Nephron (organoid): ENCODE results near the gene GPAT2.
"Not testable (repeated sequence)": the region's sequence is repeated elsewhere in the genome, so short reads cannot be mapped to it uniquely, and the experiment has no call there.

Source experiments
- H3K27ac Mint-ChIP-seq, 3 experiments: 2 replicates each; pipeline ENCODE4 v1.8.0; 2020; ENCODE audit warnings: mixed read lengths in 3 of 3, mild to moderate bottlenecking in 2 of 3, moderate library complexity in 1 of 3
- H3K27me3 Mint-ChIP-seq: 2 replicates; pipeline ENCODE4 v1.8.0; 2021; ENCODE audit warnings: low read depth, mild to moderate bottlenecking, moderate library complexity, mixed read lengths
- H3K36me3 Mint-ChIP-seq: 2 replicates; pipeline ENCODE4 v1.8.0; 2020; ENCODE audit warnings: low read depth, mixed read lengths
- H3K4me1 Mint-ChIP-seq: 2 replicates; pipeline ENCODE4 v1.8.0; 2020; ENCODE audit warnings: mixed read lengths
- H3K4me3 Mint-ChIP-seq, 3 experiments: 2 replicates each; pipeline ENCODE4 v1.8.0; 2020; ENCODE audit warnings: mild to moderate bottlenecking in 3 of 3, mixed read lengths in 3 of 3, moderate library complexity in 2 of 3
- H3K9me3 Mint-ChIP-seq: 2 replicates; pipeline ENCODE4 v1.8.0; 2020; ENCODE audit warnings: mixed read lengths
- TF ChIP-seq, protein P1 (sequence below), 3 experiments: fragments of 200-600 bp; sonication (generic); IDR thresholded peaks; one replicate each; pipeline ENCODE4 v1.5.0; 2021; ENCODE audit warnings: antibody characterized with exemption in 3 of 3; ENCODE audit not compliant: unreplicated experiment in 3 of 3

The GPAT2 gene

GRCh38 chr2:96075199-96075771, 40.6 kb upstream of the GPAT2 start:
- H3K9me3 Mint-ChIP-seq = peaks cover 21% of the 10 kb centered on the region
- peaks cover 11% of the 10 kb centered on the region for H3K27me3 Mint-ChIP-seq
- H3K36me3 Mint-ChIP-seq = no peaks in the 10 kb centered on the region
- TF ChIP-seq, protein P1, sequence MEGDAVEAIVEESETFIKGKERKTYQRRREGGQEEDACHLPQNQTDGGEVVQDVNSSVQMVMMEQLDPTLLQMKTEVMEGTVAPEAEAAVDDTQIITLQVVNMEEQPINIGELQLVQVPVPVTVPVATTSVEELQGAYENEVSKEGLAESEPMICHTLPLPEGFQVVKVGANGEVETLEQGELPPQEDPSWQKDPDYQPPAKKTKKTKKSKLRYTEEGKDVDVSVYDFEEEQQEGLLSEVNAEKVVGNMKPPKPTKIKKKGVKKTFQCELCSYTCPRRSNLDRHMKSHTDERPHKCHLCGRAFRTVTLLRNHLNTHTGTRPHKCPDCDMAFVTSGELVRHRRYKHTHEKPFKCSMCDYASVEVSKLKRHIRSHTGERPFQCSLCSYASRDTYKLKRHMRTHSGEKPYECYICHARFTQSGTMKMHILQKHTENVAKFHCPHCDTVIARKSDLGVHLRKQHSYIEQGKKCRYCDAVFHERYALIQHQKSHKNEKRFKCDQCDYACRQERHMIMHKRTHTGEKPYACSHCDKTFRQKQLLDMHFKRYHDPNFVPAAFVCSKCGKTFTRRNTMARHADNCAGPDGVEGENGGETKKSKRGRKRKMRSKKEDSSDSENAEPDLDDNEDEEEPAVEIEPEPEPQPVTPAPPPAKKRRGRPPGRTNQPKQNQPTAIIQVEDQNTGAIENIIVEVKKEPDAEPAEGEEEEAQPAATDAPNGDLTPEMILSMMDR (IDR thresholded peaks at IDR 0.05; ENCODE audit: unreplicated experiment in 3 of 3) = no peak
- H3K27ac Mint-ChIP-seq = no peak overlapping the region
- peaks cover 27% of the 10 kb centered on the region for H3K4me1 Mint-ChIP-seq
- H3K4me3 Mint-ChIP-seq = no peak overlapping the region

DNA sequence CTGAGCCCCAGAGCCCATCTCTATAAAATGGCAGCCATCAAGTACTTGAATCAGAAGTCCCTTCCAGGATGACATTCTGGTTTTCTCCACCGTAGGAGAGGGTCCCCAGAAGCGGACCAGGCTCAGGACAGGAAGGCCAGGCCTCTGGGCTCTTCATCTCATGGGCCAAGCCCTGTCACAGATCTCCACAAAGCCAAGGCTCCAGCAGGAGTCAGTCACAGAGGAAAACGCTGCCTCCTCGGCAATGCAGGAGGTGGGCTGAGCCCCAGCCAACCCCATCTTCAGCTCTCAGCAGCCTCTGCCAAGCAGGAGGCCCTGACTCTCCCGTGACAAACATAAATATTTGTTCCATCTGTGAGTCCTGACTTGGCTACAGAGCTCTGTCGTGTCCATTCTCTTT, 39.4 kb upstream of the GPAT2 start:
- Mint-ChIP-seq H3K27ac (no peak overlapping the region), H3K36me3 (no peaks in the 10 kb centered on the region), H3K4me3 (no peak overlapping the region), H3K9me3 (peaks cover 21% of the 10 kb centered on the region), H3K4me1 (peaks cover 27% of the 10 kb centered on the region), H3K27me3 (peaks cover 11% of the 10 kb centered on the region)
- TF ChIP-seq, protein P1 (IDR thresholded peaks at IDR 0.05; ENCODE audit: unreplicated experiment in 3 of 3) = no peak

DNA sequence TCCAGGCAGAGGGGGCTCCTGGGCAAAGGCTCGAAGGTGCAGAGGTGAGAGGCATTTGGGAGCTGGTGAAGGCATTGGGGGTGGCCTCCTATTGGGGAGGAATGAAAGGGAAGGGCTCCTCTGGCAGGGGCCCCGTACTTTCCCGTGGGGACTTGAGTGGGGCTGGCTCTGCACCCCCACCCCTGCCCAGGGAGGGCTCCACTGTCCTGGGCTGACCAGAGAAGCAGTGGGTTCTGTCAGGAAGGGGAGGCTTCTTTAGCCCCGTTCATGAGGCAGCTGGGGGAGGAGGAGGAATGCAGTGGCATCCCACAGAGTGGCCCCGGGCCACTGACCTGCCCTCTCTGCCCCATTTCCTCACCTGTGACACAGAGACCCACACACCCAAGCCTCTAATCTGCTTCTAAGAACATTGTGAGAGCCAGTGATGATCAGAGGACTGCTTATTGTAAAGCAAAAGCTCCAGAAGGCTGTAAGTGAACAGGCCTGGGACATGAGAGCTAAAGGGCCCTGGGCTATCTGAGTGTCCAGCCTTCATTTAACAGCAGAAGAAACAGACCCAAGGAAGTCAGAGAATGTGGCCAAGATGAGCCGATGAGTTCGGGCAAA, 38.6 kb upstream of the GPAT2 start:
- TF ChIP-seq, protein P1 (IDR thresholded peaks at IDR 0.05; ENCODE audit: unreplicated experiment in 3 of 3) = no peak
- Mint-ChIP-seq H3K27ac (no peak overlapping the region), H3K4me3 (no peak overlapping the region), H3K4me1 (peaks cover 31% of the 10 kb centered on the region), H3K9me3 (peaks cover 21% of the 10 kb centered on the region), H3K27me3 (peaks cover 11% of the 10 kb centered on the region), H3K36me3 (no peaks in the 10 kb centered on the region)

- H3K4me3 Mint-ChIP-seq = no peak overlapping the region
- TF ChIP-seq, protein P1 (IDR thresholded peaks at IDR 0.05; ENCODE audit: unreplicated experiment in 3 of 3) = no peak
- no peaks in the 10 kb centered on the region for H3K36me3 Mint-ChIP-seq
- H3K27ac Mint-ChIP-seq = peak overlapping the region in 2 of 3 experiments; percentile 35 to 48
- H3K4me1 Mint-ChIP-seq = peaks cover 31% of the 10 kb centered on the region
- H3K9me3 Mint-ChIP-seq = peaks cover 18% of the 10 kb centered on the region
- peaks cover 11% of the 10 kb centered on the region for H3K27me3 Mint-ChIP-seq
Observed at GRCh38 chr2:96072746-96073145, 38.0 kb upstream of the GPAT2 start.

GRCh38 chr2:96071977-96072491, 37.3 kb upstream of the GPAT2 start:
- Mint-ChIP-seq H3K27me3 (peaks cover 11% of the 10 kb centered on the region), H3K4me1 (peaks cover 37% of the 10 kb centered on the region), H3K9me3 (peaks cover 18% of the 10 kb centered on the region), H3K27ac (peak overlapping the region; percentile 38 to 80 (median 48))
- not testable (repeated sequence) for H3K36me3 Mint-ChIP-seq, H3K4me3 Mint-ChIP-seq

DNA sequence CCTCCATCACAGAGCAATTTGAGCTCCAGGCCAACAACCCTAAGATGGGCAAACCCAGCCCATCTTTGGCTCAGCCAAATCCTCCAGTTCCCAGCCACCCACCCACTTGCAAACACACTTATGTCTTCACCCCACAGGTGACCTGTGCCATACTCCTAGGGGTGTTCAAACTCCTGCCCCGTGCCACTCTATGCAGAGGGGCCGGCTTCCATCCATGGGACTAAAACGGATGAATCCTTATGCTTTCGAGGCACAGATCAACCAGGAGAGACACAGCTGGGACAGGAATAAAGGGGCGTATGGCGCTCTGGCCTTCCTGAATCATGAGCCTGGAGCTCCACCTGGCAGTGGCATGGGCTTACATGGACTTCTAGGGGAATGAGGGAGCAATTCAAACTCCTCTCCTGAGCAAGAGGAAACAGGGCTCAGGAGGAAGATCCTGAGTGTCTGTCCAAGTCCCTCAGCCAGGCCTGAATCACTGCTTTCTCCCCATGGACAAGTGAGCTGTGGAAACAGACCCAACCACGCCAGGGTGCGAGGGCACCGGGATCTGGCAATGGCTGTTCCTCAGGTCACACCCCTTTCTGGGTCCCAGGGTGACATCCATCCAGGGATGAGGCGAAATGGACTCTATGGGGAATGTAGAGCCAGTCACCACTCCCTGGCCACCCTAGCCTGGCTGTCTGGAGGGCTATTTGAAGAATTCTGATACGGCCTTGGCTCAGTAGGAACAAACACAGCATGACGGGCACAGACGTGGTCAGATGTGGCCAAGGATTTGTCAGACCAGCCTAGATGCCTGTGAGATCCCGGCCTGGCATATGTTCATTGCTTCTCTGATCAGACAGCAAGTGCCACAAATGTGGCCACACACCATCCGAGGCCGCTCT, 36.6 kb upstream of the GPAT2 start:
- not testable (repeated sequence) for H3K36me3 Mint-ChIP-seq
- Mint-ChIP-seq H3K27ac (peak overlapping the region; percentile 38 to 80 (median 48)), H3K4me1 (peaks cover 39% of the 10 kb centered on the region), H3K27me3 (peaks cover 11% of the 10 kb centered on the region), H3K9me3 (peaks cover 18% of the 10 kb centered on the region), H3K4me3 (peak overlapping the region in 1 of 3 experiments; percentile 19)

DNA sequence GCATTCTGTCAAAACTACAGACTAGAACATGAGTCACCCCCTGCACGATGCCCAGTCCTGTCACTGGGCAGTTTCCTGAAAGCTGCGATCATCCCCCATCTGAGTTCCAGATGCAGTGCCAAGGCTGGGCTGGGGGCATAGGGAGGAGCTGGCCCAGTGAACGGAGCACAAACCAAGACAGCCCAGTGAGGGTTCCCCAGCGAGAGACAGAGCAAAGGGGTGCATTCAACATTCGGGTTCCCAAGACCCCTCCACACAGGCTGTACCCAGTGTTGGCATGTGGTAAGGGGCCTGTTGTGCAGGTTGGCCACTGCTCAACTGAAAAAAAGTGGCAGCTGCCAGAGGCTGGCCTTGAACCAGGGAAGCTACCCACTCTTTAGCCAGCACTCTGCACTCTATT, 35.6 kb upstream of the GPAT2 start:
- not testable (repeated sequence) for H3K36me3 Mint-ChIP-seq, H3K27ac Mint-ChIP-seq, H3K4me3 Mint-ChIP-seq, H3K9me3 Mint-ChIP-seq
- Mint-ChIP-seq H3K27me3 (peaks cover 11% of the 10 kb centered on the region), H3K4me1 (peaks cover 39% of the 10 kb centered on the region)

DNA sequence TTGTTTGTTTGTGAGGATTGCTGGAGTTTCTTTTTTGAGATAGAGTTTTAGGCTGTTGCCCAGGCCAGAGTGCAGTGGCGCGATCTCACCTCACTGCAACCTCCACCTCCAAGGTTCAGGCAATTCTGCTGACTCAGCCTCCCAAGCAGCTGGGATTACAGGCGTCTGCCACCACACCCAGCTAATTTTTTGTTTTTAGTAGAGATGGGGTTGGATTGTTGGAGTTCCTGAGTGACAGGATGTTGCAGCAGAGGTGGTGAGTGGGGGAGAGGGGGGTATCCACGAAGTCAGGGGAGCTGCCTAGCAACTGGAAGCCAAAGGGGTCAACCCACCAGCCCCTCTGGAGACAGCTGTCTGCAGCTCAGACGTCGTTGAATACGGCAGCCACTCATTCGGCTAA, 35.2 kb upstream of the GPAT2 start:
- peaks cover 11% of the 10 kb centered on the region for H3K27me3 Mint-ChIP-seq
- H3K9me3 Mint-ChIP-seq, H3K27ac Mint-ChIP-seq, H3K4me3 Mint-ChIP-seq, H3K36me3 Mint-ChIP-seq: not testable (repeated sequence)
- peaks cover 37% of the 10 kb centered on the region for H3K4me1 Mint-ChIP-seq

DNA sequence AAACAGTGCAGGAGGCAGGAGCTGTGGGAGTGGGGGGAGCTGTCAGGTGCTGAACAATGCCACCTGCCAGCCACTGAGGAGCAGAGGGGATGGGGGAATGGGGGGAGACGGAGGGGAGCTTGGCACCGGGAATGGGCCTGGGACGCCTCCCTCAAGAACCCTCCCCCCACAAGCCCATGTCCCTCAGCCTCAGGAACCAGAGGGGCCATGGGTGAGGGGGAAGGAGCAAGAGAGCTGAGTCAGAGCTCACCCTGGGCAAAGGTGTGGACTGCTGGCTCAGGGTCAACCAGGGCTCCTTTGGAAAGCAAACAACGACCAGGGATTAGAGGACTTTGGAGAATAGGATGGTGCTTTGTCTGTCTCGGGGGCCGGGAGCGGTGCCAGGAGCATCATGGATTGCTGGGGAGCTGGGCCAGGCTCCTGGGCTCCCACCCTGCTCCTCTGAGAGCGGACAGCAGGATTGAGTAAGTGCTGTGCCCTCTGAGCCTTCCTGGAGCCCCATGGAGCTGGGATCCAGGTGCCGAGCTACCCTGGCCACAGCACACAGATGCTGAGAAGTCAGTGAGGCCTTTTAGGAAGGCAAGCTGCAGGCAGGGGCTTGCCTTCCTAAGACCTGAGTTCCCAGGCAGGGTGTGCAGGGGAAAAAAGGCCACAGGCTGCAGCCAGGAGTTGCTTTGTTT, 33.3 kb upstream of the GPAT2 start:
- H3K4me3 Mint-ChIP-seq, H3K27me3 Mint-ChIP-seq, H3K27ac Mint-ChIP-seq, H3K9me3 Mint-ChIP-seq, H3K36me3 Mint-ChIP-seq: not testable (repeated sequence)
- peaks cover 35% of the 10 kb centered on the region for H3K4me1 Mint-ChIP-seq
